T-cell (primary cell): ENCODE data around the gene GPR27. TPM values are rescaled to one million over a fixed set of nuclear protein-coding genes. Genes with fewer than 3 reads are reported as not detected.

ENCODE experiments used
- ATAC-seq, 4 experiments: fragments of 200-7000 bp in 3 of 4; fragments of 150-1000 bp in 1 of 4; cut with Tn5 transposase; replicated peaks in 1 of 4; 1 replicate in 3 of 4; 2 replicates in 1 of 4; pipeline ENCODE4 v1.10.0; 2021; ENCODE audit warnings: moderate library complexity in 3 of 4, mild to moderate bottlenecking in 2 of 4, moderate number of reproducible peaks in 1 of 4
- CTCF ChIA-PET, 2 donors: fragments of 300-600 bp; sonication (Branson Sonifier 250); formaldehyde crosslinking; loops; one replicate each; lab custom pipeline; 2022; ENCODE audit warnings: antibody characterized with exemption in 2 of 2; lab: Charles Lee
- POLR2A ChIA-PET, 2 donors: fragments of 300-600 bp; sonication (Branson Sonifier 250); formaldehyde crosslinking; loops; one replicate each; lab custom pipeline; 2022; ENCODE audit warnings: antibody characterized with exemption in 2 of 2; lab: Charles Lee
- DNase-seq, 35 experiments: peaks; one replicate each; pipeline versions ENCODE4 v3.0.0 to v3.0.0-alpha.2; 2013 to 2023
- H3K27ac ChIP-seq: one replicate; pipeline ENCODE4 v1.5.1; 2013; ENCODE audit warnings: low read length
- H3K27me3 ChIP-seq, 2 experiments: replicated peaks in 1 of 2; 1 replicate in 1 of 2; 2 replicates in 1 of 2; pipeline versions ENCODE4 v1.6.1 to v1.7.0; 2013; ENCODE audit warnings: low read length in 1 of 2, mixed read lengths in 1 of 2; ENCODE audit not compliant: control insufficient read depth in 2 of 2, insufficient read depth in 2 of 2; ENCODE audit errors: extremely low read depth in 1 of 2
- H3K36me3 ChIP-seq, 2 donors: 1 replicate in 1 of 2; 2 replicates in 1 of 2; pipeline versions ENCODE4 v1.6.1 to v1.7.0; 2013; ENCODE audit warnings: low read length in 1 of 2; ENCODE audit not compliant: control insufficient read depth in 2 of 2, insufficient read depth in 1 of 2; ENCODE audit errors: extremely low read depth in 1 of 2
- H3K4me1 ChIP-seq, 2 experiments: 1 replicate in 1 of 2; 2 replicates in 1 of 2; pipeline versions ENCODE4 v1.6.1 to v1.7.0; 2013; ENCODE audit warnings: low read length in 2 of 2, mixed read lengths in 1 of 2; ENCODE audit not compliant: insufficient read depth in 2 of 2, control insufficient read depth in 1 of 2; ENCODE audit errors: extremely low read depth in 1 of 2
- H3K4me3 ChIP-seq, 2 donors: 1 replicate in 1 of 2; 2 replicates in 1 of 2; pipeline versions ENCODE4 v1.5.1 to v1.7.0; 2013; ENCODE audit warnings: mild to moderate bottlenecking in 2 of 2, low read length in 1 of 2, moderate library complexity in 1 of 2; ENCODE audit not compliant: control insufficient read depth in 1 of 2; ENCODE audit errors: extremely low read depth in 1 of 2
- H3K9me3 ChIP-seq: 2 replicates; pipeline ENCODE4 v1.7.0; 2013
- H3K27ac Mint-ChIP-seq, 2 donors: one replicate each; pipeline ENCODE4 v1.8.0; 2020 to 2021; ENCODE audit warnings: mild to moderate bottlenecking in 2 of 2, mixed read lengths in 2 of 2
- H3K27me3 Mint-ChIP-seq, 2 donors: one replicate each; pipeline ENCODE4 v1.8.0; 2021 to 2022; ENCODE audit warnings: mixed read lengths in 2 of 2
- H3K36me3 Mint-ChIP-seq: one replicate; pipeline ENCODE4 v1.8.0; 2021; ENCODE audit warnings: mixed read lengths
- H3K4me1 Mint-ChIP-seq, 3 donors: one replicate each; pipeline ENCODE4 v1.8.0; 2020 to 2022; ENCODE audit warnings: mixed read lengths in 3 of 3, mild to moderate bottlenecking in 1 of 3
- H3K4me3 Mint-ChIP-seq, 3 donors: one replicate each; pipeline ENCODE4 v1.8.0; 2020 to 2022; ENCODE audit warnings: mild to moderate bottlenecking in 3 of 3, mixed read lengths in 3 of 3, moderate library complexity in 3 of 3
- H3K9me3 Mint-ChIP-seq, 3 donors: one replicate each; pipeline ENCODE4 v1.8.0; 2020 to 2022; ENCODE audit warnings: mixed read lengths in 3 of 3
- WGBS: methylation state at CpG from one replicate; pipeline ENCODE4 v1.1.5; 2013; ENCODE audit warnings: missing lambda C conversion rate; ENCODE audit not compliant: insufficient coverage; 5-methylcytosine and 5-hydroxymethylcytosine counted together
- total RNA-seq, 35 experiments: library from RNA in 6 of 35; stranded (reverse) in 6 of 35; fragments of 120-200 nt in 1 of 35; gene quantifications; one replicate each; pipeline versions ENCODE4 v1.2.1 to v1.2.4 and lab custom pipeline; 2013 to 2026

GPR27 gene
- total RNA-seq, 5 donors from 2014 or later (not counting 1 experiment from before 2014, with no cell fraction given), result 0.42 to 1.3 (median 0.73) TPM

DNA sequence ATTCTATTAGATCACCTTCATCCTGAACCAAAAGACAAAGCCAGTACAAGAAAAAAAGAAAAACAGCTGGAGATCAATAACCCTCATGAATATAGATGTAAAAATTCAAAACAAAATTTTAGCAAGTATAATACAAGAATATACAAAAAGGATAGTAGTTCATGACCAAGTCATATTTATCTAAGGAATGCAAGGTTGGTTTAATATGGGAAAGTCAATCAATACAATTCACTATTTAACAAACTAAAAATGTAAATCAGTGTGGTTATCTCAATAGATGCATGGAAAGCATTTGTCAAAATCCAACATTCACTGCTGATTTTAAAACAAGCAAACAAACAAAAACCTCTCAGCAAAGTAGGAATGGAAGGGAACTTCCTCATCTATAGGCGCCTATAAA lies 11.0 kb upstream of the GPR27 start:
- POLR2A ChIA-PET, result interaction anchor here in 1 of 2 donors (0.5 kb wide), 1 partner anchor 588 kb away, joined by 3 read pairs; no protein-coding TSS in a partner anchor
- no peaks in the 10 kb centered on the region for H3K9me3 ChIP-seq
- H3K27me3 ChIP-seq, result peaks cover 0 to 3% of the 10 kb centered on the region in 2 experiments
- H3K4me1 ChIP-seq, result no peaks in the 10 kb centered on the region
- Mint-ChIP-seq H3K27ac (no peak overlapping the region), H3K36me3 (peaks cover 17% of the 10 kb centered on the region), H3K4me1 (no peaks in the 10 kb centered on the region), H3K27me3 (peaks cover 3 to 4% of the 10 kb centered on the region in 2 donors), H3K4me3 (no peak overlapping the region), H3K9me3 (peaks cover 14 to 43% (median 34%) of the 10 kb centered on the region in 3 donors)
- H3K36me3 ChIP-seq, result no peaks in the 10 kb centered on the region
- no peak overlapping the region for H3K4me3 ChIP-seq
- WGBS, result no CpG with 5 or more reads among the region's 1 CpG
- H3K27ac ChIP-seq, result no peak overlapping the region
- ATAC-seq (no peak), DNase-seq (no peak)
- CTCF ChIA-PET, result no interaction called here

DNA sequence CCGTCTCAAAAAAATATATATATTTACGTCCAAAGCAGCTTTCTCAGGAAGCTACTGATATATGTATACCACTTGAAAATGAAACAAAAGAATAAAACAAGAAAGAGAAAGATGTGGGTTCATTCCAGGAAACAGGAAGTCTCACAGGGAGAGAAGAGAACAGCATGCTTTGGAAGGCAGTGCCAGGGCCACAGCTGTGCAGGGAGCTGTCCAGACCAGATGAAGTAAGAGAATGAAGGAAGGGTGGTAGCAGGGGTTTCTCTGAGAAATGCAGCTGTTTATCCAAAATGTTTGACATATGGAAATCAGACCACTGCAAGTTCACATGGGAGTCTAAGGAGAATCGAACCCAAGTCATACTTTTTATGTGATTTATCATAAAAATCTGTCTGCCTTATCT lies 8.9 kb upstream of the GPR27 start:
- Histone ChIP-seq H3K9me3 (no peaks in the 10 kb centered on the region), H3K36me3 (no peaks in the 10 kb centered on the region), H3K4me3 (no peak overlapping the region), H3K27ac (no peak overlapping the region), H3K27me3 (no peaks in the 10 kb centered on the region), H3K4me1 (no peaks in the 10 kb centered on the region)
- no peak overlapping the region for H3K27ac Mint-ChIP-seq
- no peak overlapping the region for H3K4me3 Mint-ChIP-seq
- ATAC-seq, result no peak
- ChIA-PET POLR2A (no interaction called here), CTCF (interaction anchor here in 1 of 2 donors (0.5 to 0.8 kb wide), 2 partner anchors 23 to 34 kb away, joined by 3 read pairs; no protein-coding TSS in a partner anchor)
- peaks cover 17% of the 10 kb centered on the region for H3K36me3 Mint-ChIP-seq
- H3K4me1 Mint-ChIP-seq, result no peaks in the 10 kb centered on the region
- H3K9me3 Mint-ChIP-seq, result peaks cover 14 to 39% (median 34%) of the 10 kb centered on the region in 3 donors
- WGBS, result no CpG with 5 or more reads among the region's 3 CpGs
- DNase-seq, result no peak
- peaks cover 3% of the 10 kb centered on the region in 2 donors for H3K27me3 Mint-ChIP-seq

DNA sequence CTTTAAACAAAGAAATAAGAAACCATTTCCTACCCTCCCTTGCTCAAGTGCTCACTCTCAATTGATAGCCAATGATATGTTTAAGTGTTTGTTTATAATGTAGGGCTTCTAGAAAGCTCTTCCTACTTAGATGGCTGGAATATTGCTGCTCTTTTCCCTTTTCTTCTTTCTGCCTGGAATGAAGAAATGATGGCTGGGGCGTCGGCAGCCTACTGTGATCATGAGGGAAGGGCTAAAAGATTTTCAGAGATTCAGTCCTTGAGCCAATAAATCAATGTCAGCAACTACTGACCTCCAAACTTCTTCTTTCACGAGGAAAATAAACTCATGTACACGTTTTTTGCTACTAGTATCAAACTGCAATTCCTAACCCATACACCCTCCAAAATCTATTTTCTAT lies 2.1 kb upstream of the GPR27 start:
- no peak for DNase-seq
- WGBS, result 50% methylated on average over 2 of the region's 4 CpGs
- ChIA-PET CTCF (no interaction called here), POLR2A (no interaction called here)
- no peak overlapping the region for H3K27ac ChIP-seq
- ATAC-seq, result no peak
- Mint-ChIP-seq H3K9me3 (no peaks in the 10 kb centered on the region), H3K4me3 (no peak overlapping the region), H3K27me3 (peaks cover 37 to 42% of the 10 kb centered on the region in 2 donors), H3K36me3 (no peaks in the 10 kb centered on the region), H3K27ac (no peak overlapping the region), H3K4me1 (peaks cover 12 to 13% (median 13%) of the 10 kb centered on the region in 3 donors)
- peaks cover 0 to 9% of the 10 kb centered on the region in 2 experiments for H3K4me1 ChIP-seq
- H3K36me3 ChIP-seq, result no peaks in the 10 kb centered on the region
- no peaks in the 10 kb centered on the region for H3K9me3 ChIP-seq
- no peak overlapping the region for H3K4me3 ChIP-seq
- H3K27me3 ChIP-seq, result peaks cover 3 to 32% of the 10 kb centered on the region in 2 experiments

GRCh38 chr3:71752831-71753700 lies 589 bp upstream of the GPR27 start:
- H3K4me3 ChIP-seq, result peak overlapping the region in 1 of 2 donors; percentile 63
- H3K36me3 Mint-ChIP-seq, result no peaks in the 10 kb centered on the region
- ChIA-PET CTCF (no interaction called here), POLR2A (interaction anchor here in 1 of 2 donors (0.6 kb wide), 1 partner anchor 37 kb away, joined by 5 read pairs; no protein-coding TSS in a partner anchor)
- H3K4me1 Mint-ChIP-seq, result peaks cover 12 to 13% (median 13%) of the 10 kb centered on the region in 3 donors
- no peaks in the 10 kb centered on the region for H3K9me3 Mint-ChIP-seq
- no peak overlapping the region for H3K27ac Mint-ChIP-seq
- peaks cover 3 to 37% of the 10 kb centered on the region in 2 experiments for H3K27me3 ChIP-seq
- peaks cover 0 to 9% of the 10 kb centered on the region in 2 experiments for H3K4me1 ChIP-seq
- no peak overlapping the region for H3K27ac ChIP-seq
- peak in 3 of 4 experiments; percentile 19 to 49 (median 29) for ATAC-seq
- 7% methylated on average over 58 of the region's 68 CpGs for WGBS
- H3K27me3 Mint-ChIP-seq, result peaks cover 43 to 45% of the 10 kb centered on the region in 2 donors
- H3K9me3 ChIP-seq, result no peaks in the 10 kb centered on the region
- peak overlapping the region; percentile 61 to 80 (median 67) for H3K4me3 Mint-ChIP-seq
- DNase-seq, result no peak
- no peaks in the 10 kb centered on the region for H3K36me3 ChIP-seq

DNA sequence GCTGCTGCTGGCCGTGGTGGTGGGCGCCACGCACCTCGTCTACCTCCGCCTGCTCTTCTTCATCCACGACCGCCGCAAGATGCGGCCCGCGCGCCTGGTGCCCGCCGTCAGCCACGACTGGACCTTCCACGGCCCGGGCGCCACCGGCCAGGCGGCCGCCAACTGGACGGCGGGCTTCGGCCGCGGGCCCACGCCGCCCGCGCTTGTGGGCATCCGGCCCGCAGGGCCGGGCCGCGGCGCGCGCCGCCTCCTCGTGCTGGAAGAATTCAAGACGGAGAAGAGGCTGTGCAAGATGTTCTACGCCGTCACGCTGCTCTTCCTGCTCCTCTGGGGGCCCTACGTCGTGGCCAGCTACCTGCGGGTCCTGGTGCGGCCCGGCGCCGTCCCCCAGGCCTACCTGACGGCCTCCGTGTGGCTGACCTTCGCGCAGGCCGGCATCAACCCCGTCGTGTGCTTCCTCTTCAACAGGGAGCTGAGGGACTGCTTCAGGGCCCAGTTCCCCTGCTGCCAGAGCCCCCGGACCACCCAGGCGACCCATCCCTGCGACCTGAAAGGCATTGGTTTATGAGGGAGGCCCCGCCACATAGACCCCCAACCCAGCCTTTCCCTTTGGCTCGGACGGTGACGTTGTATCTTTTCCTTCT lies 1.1 kb downstream of the GPR27 start:
- peaks cover 44 to 46% of the 10 kb centered on the region in 2 donors for H3K27me3 Mint-ChIP-seq
- H3K4me1 ChIP-seq, result peaks cover 0 to 9% of the 10 kb centered on the region in 2 experiments
- ChIA-PET POLR2A (interaction anchor here in 1 of 2 donors (0.7 kb wide), 1 partner anchor 56 kb away, joined by 7 read pairs; no protein-coding TSS in a partner anchor), CTCF (interaction anchor here (0.6 to 0.7 kb wide), 2 partner anchors 9 to 16 kb away, joined by 3 to 7 read pairs; no protein-coding TSS in a partner anchor)
- peaks cover 12 to 13% (median 13%) of the 10 kb centered on the region in 3 donors for H3K4me1 Mint-ChIP-seq
- 22% methylated on average over 59 of the region's 65 CpGs for WGBS
- no peaks in the 10 kb centered on the region for H3K9me3 Mint-ChIP-seq
- ATAC-seq, result no peak
- peak overlapping the region in 1 of 2 donors; percentile 65 for H3K4me3 ChIP-seq
- H3K27me3 ChIP-seq, result peaks cover 3 to 37% of the 10 kb centered on the region in 2 experiments
- no peak overlapping the region for H3K27ac Mint-ChIP-seq
- no peak for DNase-seq
- no peaks in the 10 kb centered on the region for H3K9me3 ChIP-seq
- peak overlapping the region; percentile 55 to 80 (median 67) for H3K4me3 Mint-ChIP-seq
- H3K36me3 Mint-ChIP-seq, result no peaks in the 10 kb centered on the region
- no peaks in the 10 kb centered on the region for H3K36me3 ChIP-seq
- no peak overlapping the region for H3K27ac ChIP-seq

DNA sequence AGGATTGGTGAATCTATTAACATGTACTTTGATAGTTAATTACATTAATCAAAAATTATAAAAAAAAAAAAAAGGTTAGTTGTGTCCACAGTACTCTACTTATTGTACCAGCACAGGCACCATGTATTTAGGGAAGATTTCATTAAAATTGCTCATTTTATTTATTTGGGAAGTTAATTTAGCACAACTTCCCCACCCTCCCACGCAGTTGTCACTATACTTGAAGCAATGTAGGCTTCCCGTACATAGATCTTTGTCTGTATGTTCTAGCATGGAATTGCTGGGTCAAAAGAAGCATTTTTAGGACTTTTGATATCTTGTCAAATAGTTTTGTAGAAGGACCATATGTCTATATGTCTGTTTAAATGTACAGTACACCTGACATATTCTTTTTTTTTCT lies 4.4 kb downstream of the GPR27 start:
- Histone ChIP-seq H3K4me1 (peaks cover 0 to 6% of the 10 kb centered on the region in 2 experiments), H3K27ac (no peak overlapping the region), H3K4me3 (no peak overlapping the region), H3K36me3 (no peaks in the 10 kb centered on the region), H3K27me3 (peaks cover under 1 to 28% of the 10 kb centered on the region in 2 experiments), H3K9me3 (no peaks in the 10 kb centered on the region)
- H3K4me1 Mint-ChIP-seq, result peaks cover 4 to 7% (median 7%) of the 10 kb centered on the region in 3 donors
- no CpG with 5 or more reads among the region's 2 CpGs for WGBS
- H3K36me3 Mint-ChIP-seq, result no peaks in the 10 kb centered on the region
- H3K4me3 Mint-ChIP-seq, result no peak overlapping the region
- H3K9me3 Mint-ChIP-seq, result no peaks in the 10 kb centered on the region
- H3K27me3 Mint-ChIP-seq, result peaks cover 30 to 32% of the 10 kb centered on the region in 2 donors
- POLR2A ChIA-PET, result no interaction called here
- CTCF ChIA-PET, result interaction anchor here in 1 of 2 donors (0.6 kb wide), 1 partner anchor 315 kb away, joined by 3 read pairs; no protein-coding TSS in a partner anchor
- DNase-seq (no peak), ATAC-seq (no peak)
- H3K27ac Mint-ChIP-seq, result no peak overlapping the region
